ENCODE data around the gene POMGNT1. TPM values are rescaled to one million over a fixed set of nuclear protein-coding genes. Genes with fewer than 3 reads are reported as not detected.

Gene POMGNT1
- total and polyA plus RNA-seq, 10 of the 15 experiments (the other 5 are each of a cell fraction or from before 2014, with no cell fraction given), result 8.6 to 35.2 (median 29.5) TPM

- no peak overlapping the region for H2AFZ ChIP-seq (ENCODE audit: control insufficient read depth, low read depth, low read length)
- in situ Hi-C loops (cut with MboI), result no loop called here
Measured at GRCh38 chr1:46180082-46180616, 18.1 kb downstream of the POMGNT1 start.

More at GRCh38 chr1:46180082-46180616, 18.1 kb downstream of the POMGNT1 start:
- ChIA-PET POLR2A (no interaction called here), CTCF (interaction anchor here (0.6 to 17.5 kb wide), 8 partner anchors 11 to 568 kb away, joined by 3 to 293 read pairs (median 6); partner anchors contain the start of gene PIK3R3), RAD21 (ENCODE audit: unreplicated experiment) (interaction anchor here (1.0 to 4.8 kb wide), 8 partner anchors 19 to 145 kb away, joined by 3 to 63 read pairs (median 6); partner anchors contain the start of genes POMGNT1 and RAD54L), SMC1A (ENCODE audit: uncharacterized antibody, unreplicated experiment) (interaction anchor here (1.2 to 6.1 kb wide), 8 partner anchors 41 to 152 kb away, joined by 3 to 52 read pairs (median 7); no protein-coding TSS in a partner anchor)
- Histone ChIP-seq H3K4me3 (no peak overlapping the region), H3K27ac (ENCODE audit: control insufficient read depth, insufficient read depth) (no peak overlapping the region), H3K27me3 (replicated peaks in 1 of 2; ENCODE audit: control insufficient read depth in 2 of 2, insufficient read depth in 2 of 2, low read length in 1 of 2) (no peaks in the 10 kb centered on the region), H3K4me1 (ENCODE audit: control insufficient read depth, insufficient read depth, low read length) (peaks cover 26% of the 10 kb centered on the region), H3K9ac (ENCODE audit: control insufficient read depth, insufficient read depth, low read length) (no peak overlapping the region), H3K9me3 (replicated peaks; ENCODE audit: control insufficient read depth, insufficient read depth, low read length) (no peaks in the 10 kb centered on the region), H3K36me3 (ENCODE audit: control insufficient read depth in 2 of 2, insufficient read depth in 2 of 2, low read length in 1 of 2) (no peaks in the 10 kb centered on the region), H4K20me1 (ENCODE audit: control insufficient read depth, insufficient read depth) (no peaks in the 10 kb centered on the region), H3K79me2 (ENCODE audit: control insufficient read depth, insufficient read depth, low read length) (no peaks in the 10 kb centered on the region), H3K4me2 (ENCODE audit: control insufficient read depth, insufficient read depth) (no peak overlapping the region)
- intact Hi-C loops (cut with micrococcal nuclease; ENCODE audit: unreplicated experiment), result loop anchor here (1.0 to 10.0 kb wide), 2 partner anchors 43 to 495 kb away; partner anchors contain the start of genes GPBP1L1 and TMEM69
- TF ChIP-seq CTCF (IDR thresholded peaks at IDR 0.05 in 2 of 3, conservative IDR thresholded peaks at IDR 0.05 in 1 of 3; ENCODE audit: control insufficient read depth in 2 of 3, extremely low read depth in 1 of 3, insufficient read depth in 1 of 3, low read depth in 3 of 3, low read length in 3 of 3), result peak; percentile 24 to 38 (median 37); a peak in 4 of 6 replicates
- TF ChIP-seq FOS (IDR thresholded peaks at IDR 0.05; ENCODE audit: borderline replicate concordance, extremely low read depth, insufficient read length), result no peak
- 0 out of 2 replicates have a peak, but pooled peaks have one; percentile 13 for TF ChIP-seq RAD21 (IDR thresholded peaks at IDR 0.05; ENCODE audit: insufficient read depth, low read depth, low read length)
- TF ChIP-seq REST (IDR thresholded peaks at IDR 0.05; ENCODE audit: low read depth, low read length), result no peak
- TF ChIP-seq SREBF2 (IDR thresholded peaks at IDR 0.05; ENCODE audit: low read length), result no peak
- no peak for TF ChIP-seq NFIC (IDR thresholded peaks at IDR 0.05; ENCODE audit: low read depth, low read length)
- no peak for TF ChIP-seq JUNB (IDR thresholded peaks at IDR 0.05)
- TF ChIP-seq HSF1 (IDR thresholded peaks at IDR 0.05; ENCODE audit: low read depth, low read length), result no peak
- BruUV-seq (replicated peaks), result no TSS peak
- ATAC-seq, result peak; percentile 51
- DNase-seq (ENCODE audit: low read depth, low spot score), result no peak
- no peak for FAIRE-seq
- WGBS (ENCODE audit: insufficient coverage, insufficient replicate concordance, low lambda C conversion rate, missing lambda C conversion rate), result 52% methylated on average over 12 of the region's 12 CpGs
